ENCODE data around the gene ATP2C2.

ATP2C2 gene

GRCh38 chr16:84379008-84379708 is 10.8 kb downstream of the ATP2C2 start:
- no peak for DNase-seq (ENCODE audit: low read depth, low spot score)
- no peak for TF ChIP-seq CTCF (IDR thresholded peaks at IDR 0.05; ENCODE audit: low read depth, low read length)
- in situ Hi-C loops (cut with HindIII; ENCODE audit: low sequenced_read_pairs), result no loop called here
- H3K4me3 ChIP-seq (ENCODE audit: low read depth, low read length), result no peak overlapping the region

- in situ Hi-C loops (cut with HindIII; ENCODE audit: low sequenced_read_pairs), result no loop called here
- no peak overlapping the region for H3K4me3 ChIP-seq (ENCODE audit: low read depth, low read length)
- no peak for TF ChIP-seq CTCF (IDR thresholded peaks at IDR 0.05; ENCODE audit: low read depth, low read length)
- no peak for DNase-seq (ENCODE audit: low read depth, low spot score)
Observed at GRCh38 chr16:84379709-84380362, 11.5 kb downstream of the ATP2C2 start.

GRCh38 chr16:84380405-84380804 is 12.1 kb downstream of the ATP2C2 start:
- no peak overlapping the region for H3K4me3 ChIP-seq (ENCODE audit: low read depth, low read length)
- in situ Hi-C loops (cut with HindIII; ENCODE audit: low sequenced_read_pairs), result no loop called here
- no peak for TF ChIP-seq CTCF (IDR thresholded peaks at IDR 0.05; ENCODE audit: low read depth, low read length)
- no peak for DNase-seq (ENCODE audit: low read depth, low spot score)

GRCh38 chr16:84382396-84382795 is 14.1 kb downstream of the ATP2C2 start:
- TF ChIP-seq CTCF (IDR thresholded peaks at IDR 0.05; ENCODE audit: low read depth, low read length), result no peak
- no peak overlapping the region for H3K4me3 ChIP-seq (ENCODE audit: low read depth, low read length)
- no peak for DNase-seq (ENCODE audit: low read depth, low spot score)
- in situ Hi-C loops (cut with HindIII; ENCODE audit: low sequenced_read_pairs), result no loop called here

GRCh38 chr16:84383106-84383505 is 14.8 kb downstream of the ATP2C2 start:
- no peak for DNase-seq (ENCODE audit: low read depth, low spot score)
- no peak for TF ChIP-seq CTCF (IDR thresholded peaks at IDR 0.05; ENCODE audit: low read depth, low read length)
- in situ Hi-C loops (cut with HindIII; ENCODE audit: low sequenced_read_pairs), result no loop called here
- H3K4me3 ChIP-seq (ENCODE audit: low read depth, low read length), result no peak overlapping the region

GRCh38 chr16:84386047-84386446 is 17.7 kb downstream of the ATP2C2 start:
- TF ChIP-seq CTCF (IDR thresholded peaks at IDR 0.05; ENCODE audit: low read depth, low read length), result no peak
- no peak for DNase-seq (ENCODE audit: low read depth, low spot score)
- no peak overlapping the region for H3K4me3 ChIP-seq (ENCODE audit: low read depth, low read length)
- in situ Hi-C loops (cut with HindIII; ENCODE audit: low sequenced_read_pairs), result no loop called here

Measured in astrocyte of the spinal cord (primary cell).